G401 (cell line): ENCODE data around the gene HDGFL2. TPM values are rescaled to one million over a fixed set of nuclear protein-coding genes. Genes with fewer than 3 reads are reported as not detected.

Source experiments
- DNase-seq: peaks from one replicate; pipeline ENCODE4 v3.0.0-alpha.2; 2015; ENCODE audit warnings: low spot score
- in situ Hi-C: cut with HindIII; loops from 2 replicates; pipeline ENCODE4 v1.10.0; 2016; ENCODE audit warnings: low sequenced_read_pairs, mixed read lengths
- total RNA-seq: library from RNA; depleted of rRNA; stranded (reverse); fragments of >200 nt; shearing (Covaris generic); gene quantifications from 2 replicates; pipeline ENCODE4 v1.2.3, GENCODE V29; 2014; rRNA removed

The HDGFL2 gene
- total RNA-seq, result 86.6 and 106 TPM in 2 replicates

- DNase-seq, result no peak
- in situ Hi-C loops, result no loop called here
These were observed at the start of gene HDGFL2 for GRCh38 chr19:4472174-4472974. HDGFL2 (plus strand) TSS chr19:4472297; CDS start chr19:4472351, 54 bp downstream.

- in situ Hi-C loops, result no loop called here
- DNase-seq, result no peak
These were observed 48.5 kb upstream of the HDGFL2 start for GRCh38 chr19:4423416-4424126.

- in situ Hi-C loops, result no loop called here
- DNase-seq, result no peak
These were observed 46.6 kb upstream of the HDGFL2 start for GRCh38 chr19:4425537-4425936.

- DNase-seq, result no peak
- in situ Hi-C loops, result no loop called here
These were observed 43.6 kb upstream of the HDGFL2 start for GRCh38 chr19:4428326-4428975.

GRCh38 chr19:4429256-4429655, 42.8 kb upstream of the HDGFL2 start:
- DNase-seq, result no peak
- in situ Hi-C loops, result no loop called here

- in situ Hi-C loops, result no loop called here
These were observed 42.3 kb upstream of the HDGFL2 start for GRCh38 chr19:4429771-4430171.

GRCh38 chr19:4430760-4431159, 41.3 kb upstream of the HDGFL2 start:
- in situ Hi-C loops, result no loop called here
- no peak for DNase-seq

More at GRCh38 chr19:4429771-4430171, 42.3 kb upstream of the HDGFL2 start:
- no peak for DNase-seq

GRCh38 chr19:4431296-4431695, 40.8 kb upstream of the HDGFL2 start:
- in situ Hi-C loops, result no loop called here
- DNase-seq, result no peak

GRCh38 chr19:4431808-4432674, 40.1 kb upstream of the HDGFL2 start:
- in situ Hi-C loops, result no loop called here
- DNase-seq, result no peak

GRCh38 chr19:4432918-4433506, 39.1 kb upstream of the HDGFL2 start:
- in situ Hi-C loops, result no loop called here
- DNase-seq, result no peak

- in situ Hi-C loops, result no loop called here
- DNase-seq, result no peak
These were observed 37.7 kb upstream of the HDGFL2 start for GRCh38 chr19:4434391-4434790.

- in situ Hi-C loops, result no loop called here
- DNase-seq, result no peak
These were observed 35.9 kb upstream of the HDGFL2 start for GRCh38 chr19:4436231-4436630.

GRCh38 chr19:4437103-4437502, 35.0 kb upstream of the HDGFL2 start:
- no peak for DNase-seq
- in situ Hi-C loops, result no loop called here

- peak; percentile 68 for DNase-seq
- in situ Hi-C loops, result no loop called here
These were observed 32.9 kb upstream of the HDGFL2 start for GRCh38 chr19:4439243-4439642.

- no peak for DNase-seq
- in situ Hi-C loops, result no loop called here
These were observed 29.9 kb upstream of the HDGFL2 start for GRCh38 chr19:4441994-4442818.

- no peak for DNase-seq
- in situ Hi-C loops, result no loop called here
These were observed 29.3 kb upstream of the HDGFL2 start for GRCh38 chr19:4442819-4443146.

- in situ Hi-C loops, result no loop called here
- DNase-seq, result no peak
These were observed 28.9 kb upstream of the HDGFL2 start for GRCh38 chr19:4443188-4443587.
